K562 (cell line): Measurements from ENCODE around the gene PRRT2. TPM values are rescaled to one million over a fixed set of nuclear protein-coding genes. Genes with fewer than 3 reads are reported as not detected.

Experiments
- DEAF1 ChIP-seq: fragments of 450-650 bp; formaldehyde crosslinking; IDR thresholded peaks from 2 replicates; pipeline ENCODE4 v1.4.0; 2020; ENCODE audit warnings: mild to moderate bottlenecking, moderate library complexity
- E4F1 ChIP-seq: fragments of 250-450 bp; sonication (Bioruptor Pico); IDR thresholded peaks from 2 replicates; pipeline ENCODE4 v1.5.0; 2021; ENCODE audit warnings: mild to moderate bottlenecking, borderline replicate concordance
- EP400 ChIP-seq: fragments of 450-650 bp; IDR thresholded peaks from 2 replicates; pipeline ENCODE4 v1.6.1; 2017; ENCODE audit warnings: antibody characterized with exemption, mild to moderate bottlenecking, moderate library complexity
- HEY1 ChIP-seq: fragments of 250-450 bp; sonication (Bioruptor Pico); IDR thresholded peaks from 2 replicates; pipeline ENCODE4 v1.5.0; 2020; ENCODE audit warnings: mild to moderate bottlenecking, moderate library complexity, borderline replicate concordance
- HSF4 ChIP-seq: fragments of 250-450 bp; sonication (Bioruptor Pico); IDR thresholded peaks from 2 replicates; pipeline ENCODE4 v2.1.2; 2022; ENCODE audit warnings: mild to moderate bottlenecking, moderate library complexity, borderline replicate concordance
- ID3 ChIP-seq, 2 experiments: fragments of 250-450 bp in 1 of 2; fragments of 450-650 bp in 1 of 2; sonication (Bioruptor Pico) in 1 of 2; IDR thresholded peaks; 2 replicates each; pipeline versions ENCODE4 v1.6.1 to v1.8.0; 2016 to 2021; ENCODE audit warnings: mild to moderate bottlenecking in 2 of 2, moderate library complexity in 2 of 2, missing compliant biosample characterization in 1 of 2, missing genetic modification characterization in 1 of 2
- KLF6 ChIP-seq: fragments of 250-450 bp; sonication (Bioruptor Pico); IDR thresholded peaks from 2 replicates; pipeline ENCODE4 v1.4.0; 2020; ENCODE audit warnings: mild to moderate bottlenecking, moderate library complexity, borderline replicate concordance
- NBN ChIP-seq: fragments of 450-650 bp; IDR thresholded peaks from 2 replicates; pipeline ENCODE4 v1.6.1; 2016; ENCODE audit warnings: low read depth, mild to moderate bottlenecking
- NFRKB ChIP-seq: fragments of 450-650 bp; IDR thresholded peaks from 2 replicates; pipeline ENCODE4 v1.6.1; 2016; ENCODE audit warnings: low read depth
- PHB ChIP-seq: fragments of 250-450 bp; sonication (Bioruptor Pico); IDR thresholded peaks from 2 replicates; pipeline ENCODE4 v1.5.0; 2021
- PTRF ChIP-seq: fragments of 450-650 bp; IDR thresholded peaks from 2 replicates; pipeline ENCODE4 v1.6.1; 2016; ENCODE audit warnings: mild to moderate bottlenecking, missing genetic modification characterization, missing compliant biosample characterization
- SRF ChIP-seq, 2 experiments: fragments of 250-450, 450-650 bp in 1 of 2; sonication (Bioruptor Pico) in 1 of 2; sonication (generic) in 1 of 2; formaldehyde crosslinking; IDR thresholded peaks; 2 replicates each; pipeline versions ENCODE4 v1.5.0 to v1.5.1; 2020 to 2022; ENCODE audit warnings: mild to moderate bottlenecking in 1 of 2, missing genetic modification reagents in 1 of 2
- XRCC5 ChIP-seq: fragments of 200-400 bp; formaldehyde crosslinking; IDR thresholded peaks from 2 replicates; pipeline ENCODE4 v1.6.1; 2017; ENCODE audit warnings: low read depth, mild to moderate bottlenecking, low read length
- ZBTB8A ChIP-seq: fragments of 450-650 bp; IDR thresholded peaks from 2 replicates; pipeline ENCODE4 v1.6.1; 2018; ENCODE audit warnings: mild to moderate bottlenecking, moderate library complexity; ENCODE audit not compliant: partially characterized antibody
- ZNF184 ChIP-seq: sonication (generic); formaldehyde crosslinking; IDR thresholded peaks from 2 replicates; pipeline ENCODE4 v1.5.0; 2020; ENCODE audit warnings: missing genetic modification reagents
- ZNF354B ChIP-seq: fragments of 250-450 bp; sonication (Bioruptor Pico); IDR thresholded peaks from 2 replicates; pipeline ENCODE4 v1.4.0; 2020
- ZNF583 ChIP-seq: fragments of 250-450 bp; sonication (Bioruptor Pico); IDR thresholded peaks from 2 replicates; pipeline ENCODE4 v1.4.0; 2020
- ZNF696 ChIP-seq: fragments of 250-450 bp; sonication (Bioruptor Pico); conservative IDR thresholded peaks from 2 replicates; pipeline ENCODE4 v1.4.0; 2020; ENCODE audit warnings: mild to moderate bottlenecking, moderate library complexity
- polyA plus RNA-seq, 8 experiments: library from polyadenylated mRNA; depleted of rRNA in 4 of 8; stranded (reverse) in 5 of 8; unstranded in 3 of 8; fragments of >200 nt; fragmentation: Nextera tagmentation in 2 of 8; fragmentation: Illumina TruSeq in 1 of 8; extraction: Ambion mirVana in 2 of 8; extraction: Trizol in 1 of 8; gene quantifications; 2 replicates each; pipeline versions ENCODE4 v1.2.1 to v1.2.3, GENCODE V29; 2011 to 2014; ENCODE audit warnings: inconsistent platforms in 1 of 8, missing spikeins in 1 of 8
- total RNA-seq, 7 experiments: library from RNA; depleted of rRNA in 6 of 7; stranded (reverse); fragments of >200 nt in 6 of 7; fragmentation: Illumina TruSeq in 2 of 7; extraction: Trizol in 2 of 7; gene quantifications; 2 replicates each; pipeline versions ENCODE4 v1.2.1 to v1.2.3, GENCODE V29; 2011 to 2021; ENCODE audit warnings: low replicate concordance in 1 of 7
- TF ChIP-seq, protein P1 (sequence below): fragments of 450-650 bp; IDR thresholded peaks from 2 replicates; pipeline ENCODE4 v1.6.1; 2018; ENCODE audit not compliant: partially characterized antibody

The PRRT2 gene
- total and polyA plus RNA-seq, 9 of the 15 experiments (the other 6 are each of a cell fraction or from before 2014, with no cell fraction given), result 0.11 to 1.0 (median 0.42) TPM; not detected in 2

DNA sequence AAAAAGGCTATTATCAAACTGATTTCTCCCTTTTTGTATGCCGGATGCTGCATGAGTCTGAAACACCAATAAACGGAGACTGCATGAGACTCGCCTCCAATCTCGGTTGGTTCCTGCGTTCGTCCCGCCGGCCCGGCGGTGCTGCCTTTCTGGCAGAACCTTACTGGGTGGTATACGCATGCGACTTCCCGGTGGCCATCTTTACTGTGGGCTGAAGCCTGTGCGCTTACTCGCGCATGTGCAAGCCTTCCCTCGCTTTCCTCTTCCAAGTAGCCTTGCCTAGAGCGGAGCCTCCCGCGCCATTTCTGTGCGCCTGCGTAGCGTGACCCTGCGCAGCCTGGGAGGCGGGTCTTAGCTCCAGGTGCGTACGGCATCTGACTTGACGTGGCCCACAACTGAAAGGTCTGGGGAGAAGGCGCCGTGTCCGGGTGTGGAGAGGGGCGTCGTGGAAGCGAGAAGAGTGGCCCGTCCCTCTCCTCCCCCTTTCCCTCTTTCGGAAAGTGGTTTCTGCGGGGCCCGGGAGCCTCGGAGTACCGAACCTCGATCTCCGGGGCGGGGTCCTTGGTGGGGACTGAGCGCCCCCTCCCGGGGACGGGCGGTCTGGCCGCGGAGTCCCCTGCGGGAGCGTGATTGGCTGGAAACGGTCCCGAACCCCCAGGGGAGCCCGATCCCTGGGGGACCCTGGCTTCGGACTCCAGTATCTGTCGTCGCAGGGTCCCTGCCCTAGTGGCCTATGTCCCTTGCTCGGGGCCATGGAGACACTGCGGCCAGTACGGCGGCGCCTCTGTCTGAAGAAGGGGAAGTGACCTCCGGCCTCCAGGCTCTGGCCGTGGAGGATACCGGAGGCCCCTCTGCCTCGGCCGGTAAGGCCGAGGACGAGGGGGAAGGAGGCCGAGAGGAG is 4.0 kb downstream of the PRRT2 start, which contains the start of gene PAGR1 (continued):
- no peak for TF ChIP-seq ZNF696 (CRISPR knock-in tag)
- peak; percentile 90 for TF ChIP-seq DEAF1 (CRISPR knock-in tag)
- TF ChIP-seq ZBTB8A, result no peak
- peak; percentile 74; the same call in 1 of the 2 replicates for TF ChIP-seq KLF6 (CRISPR knock-in tag)
- TF ChIP-seq SRF (CRISPR knock-in tag; IDR thresholded peaks at IDR 0.05), result peak in 1 of 2 experiments; percentile 71; a peak in 2 of 4 replicates
- no peak for TF ChIP-seq PTRF
- TF ChIP-seq ZNF583 (CRISPR knock-in tag), result no peak; the same call in 1 of the 2 replicates
- TF ChIP-seq NBN, result 0 out of 2 replicates have a peak, but pooled peaks have one; percentile 45
- TF ChIP-seq HEY1, result no peak
- TF ChIP-seq PHB (CRISPR knock-in tag), result no peak; the same call in 1 of the 2 replicates
- peak; percentile 94 for TF ChIP-seq NFRKB
- no peak for TF ChIP-seq ZNF184
- TF ChIP-seq EP400, result peak; percentile 96
- TF ChIP-seq E4F1 (CRISPR knock-in tag), result no peak
- TF ChIP-seq, protein P1, sequence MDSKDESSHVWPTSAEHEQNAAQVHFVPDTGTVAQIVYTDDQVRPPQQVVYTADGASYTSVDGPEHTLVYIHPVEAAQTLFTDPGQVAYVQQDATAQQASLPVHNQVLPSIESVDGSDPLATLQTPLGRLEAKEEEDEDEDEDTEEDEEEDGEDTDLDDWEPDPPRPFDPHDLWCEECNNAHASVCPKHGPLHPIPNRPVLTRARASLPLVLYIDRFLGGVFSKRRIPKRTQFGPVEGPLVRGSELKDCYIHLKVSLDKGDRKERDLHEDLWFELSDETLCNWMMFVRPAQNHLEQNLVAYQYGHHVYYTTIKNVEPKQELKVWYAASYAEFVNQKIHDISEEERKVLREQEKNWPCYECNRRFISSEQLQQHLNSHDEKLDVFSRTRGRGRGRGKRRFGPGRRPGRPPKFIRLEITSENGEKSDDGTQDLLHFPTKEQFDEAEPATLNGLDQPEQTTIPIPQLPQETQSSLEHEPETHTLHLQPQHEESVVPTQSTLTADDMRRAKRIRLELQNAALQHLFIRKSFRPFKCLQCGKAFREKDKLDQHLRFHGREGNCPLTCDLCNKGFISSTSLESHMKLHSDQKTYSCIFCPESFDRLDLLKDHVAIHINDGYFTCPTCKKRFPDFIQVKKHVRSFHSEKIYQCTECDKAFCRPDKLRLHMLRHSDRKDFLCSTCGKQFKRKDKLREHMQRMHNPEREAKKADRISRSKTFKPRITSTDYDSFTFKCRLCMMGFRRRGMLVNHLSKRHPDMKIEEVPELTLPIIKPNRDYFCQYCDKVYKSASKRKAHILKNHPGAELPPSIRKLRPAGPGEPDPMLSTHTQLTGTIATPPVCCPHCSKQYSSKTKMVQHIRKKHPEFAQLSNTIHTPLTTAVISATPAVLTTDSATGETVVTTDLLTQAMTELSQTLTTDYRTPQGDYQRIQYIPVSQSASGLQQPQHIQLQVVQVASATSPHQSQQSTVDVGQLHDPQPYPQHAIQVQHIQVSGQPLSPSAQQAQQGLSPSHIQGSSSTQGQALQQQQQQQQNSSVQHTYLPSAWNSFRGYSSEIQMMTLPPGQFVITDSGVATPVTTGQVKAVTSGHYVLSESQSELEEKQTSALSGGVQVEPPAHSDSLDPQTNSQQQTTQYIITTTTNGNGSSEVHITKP, result peak; percentile 87
- TF ChIP-seq ID3 (CRISPR knock-in tag; IDR thresholded peaks at IDR 0.05), result no peak
- no peak for TF ChIP-seq ID3 (tag; IDR thresholded peaks at IDR 0.05)
- peak; percentile 74; the same call in 1 of the 2 replicates for TF ChIP-seq XRCC5
- no peak for TF ChIP-seq ZNF354B (CRISPR knock-in tag)
- TF ChIP-seq HSF4 (CRISPR knock-in tag), result no peak
